Suprapubic skin (tissue), 3 donors: ENCODE data around the gene MUSK.

Experiments used
- POLR2A ChIP-seq, 2 donors: fragments of 450-650 bp; IDR thresholded peaks; one replicate each; pipeline ENCODE4 v1.6.1; 2017; ENCODE audit warnings: antibody characterized with exemption in 2 of 2, mild to moderate bottlenecking in 2 of 2, moderate library complexity in 2 of 2
- TF ChIP-seq, protein P1 (sequence below), 2 donors: fragments of 200-600 bp in 1 of 2; fragments of 450-650 bp in 1 of 2; sonication (generic) in 1 of 2; IDR thresholded peaks; one replicate each; pipeline ENCODE4 v1.5.1; 2016 to 2019; ENCODE audit warnings: antibody characterized with exemption in 2 of 2, mild to moderate bottlenecking in 1 of 2, moderate library complexity in 1 of 2

DNA sequence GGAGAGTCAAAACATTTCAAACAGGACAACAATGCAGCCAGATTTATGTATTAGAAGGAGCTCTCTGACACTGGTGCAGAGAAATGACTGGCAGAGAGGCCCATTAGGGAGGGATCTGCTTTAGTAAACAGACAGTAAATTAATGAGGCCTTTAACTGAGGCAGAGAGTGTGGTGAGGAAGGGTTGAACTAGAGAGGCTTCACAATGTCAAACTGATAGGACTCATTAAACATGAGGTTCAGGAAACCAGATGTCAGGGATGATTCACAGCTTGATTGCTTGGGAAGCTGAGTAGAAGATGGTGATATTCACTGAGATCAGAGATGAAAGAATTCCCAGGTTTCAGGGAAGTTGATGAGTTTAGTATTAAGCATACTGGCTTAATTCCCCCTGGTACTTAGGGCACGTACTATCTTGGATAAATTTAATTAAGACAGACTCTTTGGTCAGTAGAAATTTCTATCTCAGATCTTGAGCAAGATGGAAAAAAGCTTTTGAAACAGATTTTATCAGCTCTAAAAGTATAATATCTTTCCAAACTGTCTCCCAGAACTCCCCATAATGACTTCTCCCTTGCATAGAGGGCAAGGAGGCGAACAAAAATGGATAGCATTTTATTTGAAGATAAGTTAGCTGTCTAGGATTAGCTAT, 8.6 kb upstream of the MUSK start:
- no peak for TF ChIP-seq POLR2A (IDR thresholded peaks at IDR 0.05)
- TF ChIP-seq, protein P1, sequence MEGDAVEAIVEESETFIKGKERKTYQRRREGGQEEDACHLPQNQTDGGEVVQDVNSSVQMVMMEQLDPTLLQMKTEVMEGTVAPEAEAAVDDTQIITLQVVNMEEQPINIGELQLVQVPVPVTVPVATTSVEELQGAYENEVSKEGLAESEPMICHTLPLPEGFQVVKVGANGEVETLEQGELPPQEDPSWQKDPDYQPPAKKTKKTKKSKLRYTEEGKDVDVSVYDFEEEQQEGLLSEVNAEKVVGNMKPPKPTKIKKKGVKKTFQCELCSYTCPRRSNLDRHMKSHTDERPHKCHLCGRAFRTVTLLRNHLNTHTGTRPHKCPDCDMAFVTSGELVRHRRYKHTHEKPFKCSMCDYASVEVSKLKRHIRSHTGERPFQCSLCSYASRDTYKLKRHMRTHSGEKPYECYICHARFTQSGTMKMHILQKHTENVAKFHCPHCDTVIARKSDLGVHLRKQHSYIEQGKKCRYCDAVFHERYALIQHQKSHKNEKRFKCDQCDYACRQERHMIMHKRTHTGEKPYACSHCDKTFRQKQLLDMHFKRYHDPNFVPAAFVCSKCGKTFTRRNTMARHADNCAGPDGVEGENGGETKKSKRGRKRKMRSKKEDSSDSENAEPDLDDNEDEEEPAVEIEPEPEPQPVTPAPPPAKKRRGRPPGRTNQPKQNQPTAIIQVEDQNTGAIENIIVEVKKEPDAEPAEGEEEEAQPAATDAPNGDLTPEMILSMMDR (IDR thresholded peaks at IDR 0.05): no peak
